ENCODE data around the gene FAM170B. TPM values are rescaled to one million over a fixed set of nuclear protein-coding genes. Genes with fewer than 3 reads are reported as not detected.

The FAM170B gene
- total and polyA plus RNA-seq, 2 experiments from 2014 or later, result not detected

DNA sequence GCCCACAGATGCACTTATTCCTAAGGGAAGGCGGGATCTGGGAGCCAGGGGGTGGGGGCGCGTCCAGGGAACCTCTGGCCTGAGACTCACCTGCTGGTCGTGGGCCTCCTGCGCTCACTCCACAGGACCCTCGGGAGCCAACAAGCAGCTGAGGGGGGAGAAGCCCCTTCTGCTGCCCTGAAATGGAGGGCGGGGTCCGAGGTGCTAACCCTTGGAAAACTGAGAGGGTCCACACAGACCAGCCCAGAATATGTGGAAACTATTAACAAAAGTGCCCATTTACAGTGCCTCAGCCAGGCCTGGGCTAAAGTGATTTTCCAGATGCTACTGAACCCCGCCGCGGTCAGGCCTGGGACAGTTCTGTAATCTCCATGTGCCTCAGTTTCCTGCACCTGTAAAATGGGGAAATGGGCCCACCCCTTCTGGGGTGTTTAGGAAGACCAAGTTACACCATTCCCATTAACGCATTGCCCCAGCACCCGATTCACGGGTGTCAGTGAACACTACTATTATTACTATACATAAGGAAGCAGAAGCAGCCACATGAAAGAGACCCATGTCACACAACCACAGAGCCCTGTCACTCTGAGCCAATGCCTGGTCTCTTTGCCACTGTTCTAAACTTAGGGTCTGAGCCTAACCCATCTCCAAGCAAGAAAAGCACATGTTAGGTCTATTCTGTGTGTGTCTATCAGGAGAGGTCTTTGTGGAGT is 17.9 kb downstream of the FAM170B start (continued):
- TF ChIP-seq, protein P1, sequence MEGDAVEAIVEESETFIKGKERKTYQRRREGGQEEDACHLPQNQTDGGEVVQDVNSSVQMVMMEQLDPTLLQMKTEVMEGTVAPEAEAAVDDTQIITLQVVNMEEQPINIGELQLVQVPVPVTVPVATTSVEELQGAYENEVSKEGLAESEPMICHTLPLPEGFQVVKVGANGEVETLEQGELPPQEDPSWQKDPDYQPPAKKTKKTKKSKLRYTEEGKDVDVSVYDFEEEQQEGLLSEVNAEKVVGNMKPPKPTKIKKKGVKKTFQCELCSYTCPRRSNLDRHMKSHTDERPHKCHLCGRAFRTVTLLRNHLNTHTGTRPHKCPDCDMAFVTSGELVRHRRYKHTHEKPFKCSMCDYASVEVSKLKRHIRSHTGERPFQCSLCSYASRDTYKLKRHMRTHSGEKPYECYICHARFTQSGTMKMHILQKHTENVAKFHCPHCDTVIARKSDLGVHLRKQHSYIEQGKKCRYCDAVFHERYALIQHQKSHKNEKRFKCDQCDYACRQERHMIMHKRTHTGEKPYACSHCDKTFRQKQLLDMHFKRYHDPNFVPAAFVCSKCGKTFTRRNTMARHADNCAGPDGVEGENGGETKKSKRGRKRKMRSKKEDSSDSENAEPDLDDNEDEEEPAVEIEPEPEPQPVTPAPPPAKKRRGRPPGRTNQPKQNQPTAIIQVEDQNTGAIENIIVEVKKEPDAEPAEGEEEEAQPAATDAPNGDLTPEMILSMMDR (conservative IDR thresholded peaks at IDR 0.05; ENCODE audit: low read depth in 2 of 2), result no peak
- no peak for TF ChIP-seq POLR2AphosphoS5 (IDR thresholded peaks at IDR 0.05; ENCODE audit: low read depth)
- TF ChIP-seq CREB1 (CRISPR knock-in tag; IDR thresholded peaks at IDR 0.05; ENCODE audit: low read depth), result no peak
- TF ChIP-seq ZNF462 (CRISPR knock-in tag; IDR thresholded peaks at IDR 0.05), result no peak

GRCh38 chr10:49115015-49115795 is 18.6 kb downstream of the FAM170B start, which contains the start of gene VSTM4:
TSS of gene VSTM4 (minus strand) at chr10:49115522. CDS start at chr10:49115485, 37 bp downstream.
- peak within 1 kb of the TSS; percentile 80 for H3K4me3 Mint-ChIP-seq
- peak within 1 kb of the TSS; percentile 57 for H3K4me3 ChIP-seq
- no peaks in the 10 kb centered on the region for H3K79me2 ChIP-seq (replicated peaks; ENCODE audit: insufficient read depth)
- H3K4me1 Mint-ChIP-seq, result peaks cover 5% of the 10 kb centered on the region; the same call in 2 of the 3 replicates
- no peaks in the 10 kb centered on the region for H3K4me1 ChIP-seq (ENCODE audit: insufficient read depth)
- H3K4me2 ChIP-seq, result peak within 1 kb of the TSS; percentile 79
- peaks cover 11% of the 10 kb centered on the region for H3K27me3 ChIP-seq (ENCODE audit: insufficient read depth)
- H3K36me3 Mint-ChIP-seq (ENCODE audit: low read depth), result no peaks in the 10 kb centered on the region
- no peaks in the 10 kb centered on the region for H3K36me3 ChIP-seq (ENCODE audit: insufficient read depth)
- ATAC-seq, result peak; percentile 77
- H3K9me2 ChIP-seq (ENCODE audit: insufficient read depth), result no peaks in the 10 kb centered on the region
- no peaks in the 10 kb centered on the region for H3K9me3 Mint-ChIP-seq
- peak; percentile 61 for DNase-seq (ENCODE audit: low spot score)
- no peak within 1 kb of the TSS for H3K27ac ChIP-seq (ENCODE audit: low read depth)
- no peak within 1 kb of the TSS for H3K27ac Mint-ChIP-seq
- H3K27me3 Mint-ChIP-seq (ENCODE audit: insufficient read depth, low read depth, poor library complexity), result peaks cover 10% of the 10 kb centered on the region
- H4K20me1 ChIP-seq (replicated peaks; ENCODE audit: insufficient read depth), result no peaks in the 10 kb centered on the region
- H2AFZ ChIP-seq, result peak within 1 kb of the TSS; percentile 96
- H3F3A ChIP-seq (replicated peaks; ENCODE audit: low read depth), result no peaks in the 10 kb centered on the region
- TF ChIP-seq, protein P2, sequence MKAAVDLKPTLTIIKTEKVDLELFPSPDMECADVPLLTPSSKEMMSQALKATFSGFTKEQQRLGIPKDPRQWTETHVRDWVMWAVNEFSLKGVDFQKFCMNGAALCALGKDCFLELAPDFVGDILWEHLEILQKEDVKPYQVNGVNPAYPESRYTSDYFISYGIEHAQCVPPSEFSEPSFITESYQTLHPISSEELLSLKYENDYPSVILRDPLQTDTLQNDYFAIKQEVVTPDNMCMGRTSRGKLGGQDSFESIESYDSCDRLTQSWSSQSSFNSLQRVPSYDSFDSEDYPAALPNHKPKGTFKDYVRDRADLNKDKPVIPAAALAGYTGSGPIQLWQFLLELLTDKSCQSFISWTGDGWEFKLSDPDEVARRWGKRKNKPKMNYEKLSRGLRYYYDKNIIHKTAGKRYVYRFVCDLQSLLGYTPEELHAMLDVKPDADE (IDR thresholded peaks at IDR 0.05), result no peak
- no peak for TF ChIP-seq EZH2 (IDR thresholded peaks at IDR 0.05; ENCODE audit: low read depth, unreplicated experiment)
- no peak for TF ChIP-seq JUNB (IDR thresholded peaks at IDR 0.05; ENCODE audit: unreplicated experiment)
- TF ChIP-seq POLR2AphosphoS5 (IDR thresholded peaks at IDR 0.05; ENCODE audit: low read depth), result no peak
- no peak for TF ChIP-seq EZH2phosphoT487 (IDR thresholded peaks at IDR 0.05; ENCODE audit: unreplicated experiment)
- TF ChIP-seq, protein P3, sequence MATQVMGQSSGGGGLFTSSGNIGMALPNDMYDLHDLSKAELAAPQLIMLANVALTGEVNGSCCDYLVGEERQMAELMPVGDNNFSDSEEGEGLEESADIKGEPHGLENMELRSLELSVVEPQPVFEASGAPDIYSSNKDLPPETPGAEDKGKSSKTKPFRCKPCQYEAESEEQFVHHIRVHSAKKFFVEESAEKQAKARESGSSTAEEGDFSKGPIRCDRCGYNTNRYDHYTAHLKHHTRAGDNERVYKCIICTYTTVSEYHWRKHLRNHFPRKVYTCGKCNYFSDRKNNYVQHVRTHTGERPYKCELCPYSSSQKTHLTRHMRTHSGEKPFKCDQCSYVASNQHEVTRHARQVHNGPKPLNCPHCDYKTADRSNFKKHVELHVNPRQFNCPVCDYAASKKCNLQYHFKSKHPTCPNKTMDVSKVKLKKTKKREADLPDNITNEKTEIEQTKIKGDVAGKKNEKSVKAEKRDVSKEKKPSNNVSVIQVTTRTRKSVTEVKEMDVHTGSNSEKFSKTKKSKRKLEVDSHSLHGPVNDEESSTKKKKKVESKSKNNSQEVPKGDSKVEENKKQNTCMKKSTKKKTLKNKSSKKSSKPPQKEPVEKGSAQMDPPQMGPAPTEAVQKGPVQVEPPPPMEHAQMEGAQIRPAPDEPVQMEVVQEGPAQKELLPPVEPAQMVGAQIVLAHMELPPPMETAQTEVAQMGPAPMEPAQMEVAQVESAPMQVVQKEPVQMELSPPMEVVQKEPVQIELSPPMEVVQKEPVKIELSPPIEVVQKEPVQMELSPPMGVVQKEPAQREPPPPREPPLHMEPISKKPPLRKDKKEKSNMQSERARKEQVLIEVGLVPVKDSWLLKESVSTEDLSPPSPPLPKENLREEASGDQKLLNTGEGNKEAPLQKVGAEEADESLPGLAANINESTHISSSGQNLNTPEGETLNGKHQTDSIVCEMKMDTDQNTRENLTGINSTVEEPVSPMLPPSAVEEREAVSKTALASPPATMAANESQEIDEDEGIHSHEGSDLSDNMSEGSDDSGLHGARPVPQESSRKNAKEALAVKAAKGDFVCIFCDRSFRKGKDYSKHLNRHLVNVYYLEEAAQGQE (IDR thresholded peaks at IDR 0.05; ENCODE audit: unreplicated experiment), result no peak
- TF ChIP-seq STAT1 (IDR thresholded peaks at IDR 0.05; ENCODE audit: unreplicated experiment), result no peak
